ENCODE data around the gene EPHA1.

EPHA1 gene

DNA sequence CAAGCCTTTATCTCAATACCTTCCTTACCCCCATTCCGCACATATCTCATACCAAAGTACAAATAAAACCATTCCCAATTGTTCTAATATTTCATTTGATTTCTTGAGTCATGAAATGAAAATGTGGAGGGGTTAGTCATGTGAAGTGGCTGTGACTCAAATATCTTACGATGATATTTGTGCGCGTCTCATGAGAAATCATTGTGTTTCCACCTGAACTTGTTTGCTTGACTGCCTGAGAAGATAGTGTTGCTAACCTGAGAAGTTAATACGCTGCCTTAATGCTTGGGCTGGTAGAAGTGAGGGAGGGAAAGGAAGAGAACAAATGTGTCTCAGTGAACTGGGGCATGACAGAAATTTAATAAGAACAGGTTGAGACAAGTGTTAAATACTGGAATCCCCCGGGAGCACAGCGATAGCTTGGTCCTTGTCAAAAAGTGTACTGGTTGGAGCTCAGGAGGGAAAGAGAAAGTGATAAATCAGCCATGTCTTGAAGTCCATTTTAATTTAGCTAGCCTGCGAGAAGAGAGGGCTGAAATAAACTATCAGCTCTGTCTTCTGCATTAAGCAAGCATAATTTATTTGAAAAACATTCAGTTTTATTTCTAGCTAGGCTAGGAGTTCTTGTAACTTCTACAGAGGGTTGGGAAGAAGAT lies 7.2 kb upstream of the EPHA1 start:
- TF ChIP-seq, protein P1, sequence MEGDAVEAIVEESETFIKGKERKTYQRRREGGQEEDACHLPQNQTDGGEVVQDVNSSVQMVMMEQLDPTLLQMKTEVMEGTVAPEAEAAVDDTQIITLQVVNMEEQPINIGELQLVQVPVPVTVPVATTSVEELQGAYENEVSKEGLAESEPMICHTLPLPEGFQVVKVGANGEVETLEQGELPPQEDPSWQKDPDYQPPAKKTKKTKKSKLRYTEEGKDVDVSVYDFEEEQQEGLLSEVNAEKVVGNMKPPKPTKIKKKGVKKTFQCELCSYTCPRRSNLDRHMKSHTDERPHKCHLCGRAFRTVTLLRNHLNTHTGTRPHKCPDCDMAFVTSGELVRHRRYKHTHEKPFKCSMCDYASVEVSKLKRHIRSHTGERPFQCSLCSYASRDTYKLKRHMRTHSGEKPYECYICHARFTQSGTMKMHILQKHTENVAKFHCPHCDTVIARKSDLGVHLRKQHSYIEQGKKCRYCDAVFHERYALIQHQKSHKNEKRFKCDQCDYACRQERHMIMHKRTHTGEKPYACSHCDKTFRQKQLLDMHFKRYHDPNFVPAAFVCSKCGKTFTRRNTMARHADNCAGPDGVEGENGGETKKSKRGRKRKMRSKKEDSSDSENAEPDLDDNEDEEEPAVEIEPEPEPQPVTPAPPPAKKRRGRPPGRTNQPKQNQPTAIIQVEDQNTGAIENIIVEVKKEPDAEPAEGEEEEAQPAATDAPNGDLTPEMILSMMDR (IDR thresholded peaks at IDR 0.05) = no peak

DNA sequence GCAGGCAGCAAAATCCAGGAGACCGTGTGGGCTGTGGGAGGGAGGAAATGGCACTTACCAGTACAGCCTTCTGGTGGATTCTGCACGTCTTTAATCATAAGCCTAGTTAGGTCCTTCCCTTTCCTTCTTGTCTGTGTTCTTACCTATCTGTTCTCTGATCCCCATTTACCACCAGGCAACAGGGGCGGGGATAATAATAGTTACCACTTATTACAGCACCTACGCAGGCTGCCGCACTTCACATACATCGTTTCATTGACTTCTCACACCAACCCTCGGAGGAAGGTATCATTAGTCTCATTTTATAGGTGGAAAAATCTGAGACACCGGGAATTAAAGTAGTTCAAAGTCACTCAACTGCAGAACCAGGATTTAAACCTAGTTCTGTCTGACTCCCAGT lies 4.5 kb upstream of the EPHA1 start:
- TF ChIP-seq, protein P1 (IDR thresholded peaks at IDR 0.05) = no peak

DNA sequence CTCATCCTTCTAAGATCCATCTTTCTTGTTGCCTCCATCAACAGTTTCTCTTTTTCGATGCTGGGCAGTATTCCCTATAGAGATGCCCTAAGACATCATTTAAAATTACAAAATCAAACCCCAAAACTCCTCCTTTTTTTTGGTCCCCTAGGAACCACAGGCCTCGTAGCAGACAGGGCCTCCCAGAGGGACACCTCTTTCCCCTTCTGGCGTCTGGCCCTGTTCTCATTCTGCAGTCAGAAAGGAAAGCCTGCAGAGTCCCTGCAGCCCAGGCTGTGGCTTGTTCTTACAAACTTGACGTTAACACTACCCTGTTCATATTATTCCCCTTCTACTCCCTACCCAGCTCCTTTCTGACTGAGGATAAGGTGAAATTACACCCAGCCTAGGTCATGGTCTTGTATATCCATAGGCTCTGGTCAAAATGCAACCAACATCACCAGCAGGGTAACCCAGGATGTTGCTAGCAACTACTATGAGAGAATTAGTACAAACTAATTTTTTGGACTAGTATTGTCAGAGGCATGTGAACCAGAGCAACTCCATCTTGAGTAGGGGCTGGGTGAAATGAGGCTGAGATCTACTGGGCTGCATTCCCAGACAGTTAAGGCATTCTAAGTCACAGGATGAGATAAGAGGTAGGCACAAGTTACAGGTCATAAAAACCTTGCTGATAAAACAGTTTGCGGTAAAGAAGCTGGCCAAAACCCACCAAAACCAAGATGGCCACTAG lies 3.5 kb upstream of the EPHA1 start:
- TF ChIP-seq, protein P1 (IDR thresholded peaks at IDR 0.05) = no peak

DNA sequence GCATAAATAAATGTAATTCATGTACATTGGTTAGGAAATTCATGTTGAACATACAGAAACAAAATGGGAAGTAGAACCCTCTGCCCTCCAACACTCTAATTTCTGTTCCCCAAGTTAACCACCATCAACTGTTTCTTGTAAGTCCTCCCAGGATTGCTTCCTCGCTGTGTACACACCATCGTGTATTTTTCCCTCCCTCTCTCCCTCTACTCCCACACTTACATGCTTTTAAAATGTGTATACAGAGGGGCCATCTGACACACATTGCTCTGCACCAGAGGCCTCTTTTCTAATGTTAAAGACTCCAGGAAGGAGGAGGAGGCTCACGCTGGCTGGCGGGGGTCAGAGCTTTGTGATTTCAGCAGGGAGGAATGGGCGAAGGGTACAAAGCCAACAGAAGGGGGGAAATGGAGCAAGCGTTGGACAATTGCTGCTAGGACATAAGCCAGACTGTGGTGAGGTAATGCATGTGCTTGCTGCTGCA lies 1.9 kb upstream of the EPHA1 start:
- TF ChIP-seq, protein P1 (IDR thresholded peaks at IDR 0.05) = no peak

DNA sequence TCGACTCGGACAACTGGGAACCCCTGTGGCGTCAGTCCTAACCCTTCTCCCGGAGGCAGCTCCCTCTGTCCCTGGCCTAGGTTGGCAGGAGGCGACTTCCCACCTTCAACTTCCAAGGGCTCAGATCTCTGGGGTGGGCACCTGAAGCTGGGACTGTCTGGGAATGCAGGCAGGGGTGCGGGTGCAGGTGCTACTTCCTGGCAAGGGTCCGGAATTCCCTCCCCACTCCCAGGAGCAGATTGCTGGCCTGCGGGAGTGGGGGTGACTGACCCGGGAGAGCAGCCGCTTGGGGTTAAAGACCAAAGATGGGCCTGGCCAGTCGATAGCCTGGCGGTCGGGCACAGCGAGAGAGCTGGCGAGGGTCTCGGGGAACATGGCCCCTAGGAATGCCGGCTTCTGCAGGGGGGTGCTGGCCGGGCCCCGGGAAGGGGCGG lies 387 bp downstream of the EPHA1 start:
- TF ChIP-seq, protein P1 (IDR thresholded peaks at IDR 0.05) = no peak

DNA sequence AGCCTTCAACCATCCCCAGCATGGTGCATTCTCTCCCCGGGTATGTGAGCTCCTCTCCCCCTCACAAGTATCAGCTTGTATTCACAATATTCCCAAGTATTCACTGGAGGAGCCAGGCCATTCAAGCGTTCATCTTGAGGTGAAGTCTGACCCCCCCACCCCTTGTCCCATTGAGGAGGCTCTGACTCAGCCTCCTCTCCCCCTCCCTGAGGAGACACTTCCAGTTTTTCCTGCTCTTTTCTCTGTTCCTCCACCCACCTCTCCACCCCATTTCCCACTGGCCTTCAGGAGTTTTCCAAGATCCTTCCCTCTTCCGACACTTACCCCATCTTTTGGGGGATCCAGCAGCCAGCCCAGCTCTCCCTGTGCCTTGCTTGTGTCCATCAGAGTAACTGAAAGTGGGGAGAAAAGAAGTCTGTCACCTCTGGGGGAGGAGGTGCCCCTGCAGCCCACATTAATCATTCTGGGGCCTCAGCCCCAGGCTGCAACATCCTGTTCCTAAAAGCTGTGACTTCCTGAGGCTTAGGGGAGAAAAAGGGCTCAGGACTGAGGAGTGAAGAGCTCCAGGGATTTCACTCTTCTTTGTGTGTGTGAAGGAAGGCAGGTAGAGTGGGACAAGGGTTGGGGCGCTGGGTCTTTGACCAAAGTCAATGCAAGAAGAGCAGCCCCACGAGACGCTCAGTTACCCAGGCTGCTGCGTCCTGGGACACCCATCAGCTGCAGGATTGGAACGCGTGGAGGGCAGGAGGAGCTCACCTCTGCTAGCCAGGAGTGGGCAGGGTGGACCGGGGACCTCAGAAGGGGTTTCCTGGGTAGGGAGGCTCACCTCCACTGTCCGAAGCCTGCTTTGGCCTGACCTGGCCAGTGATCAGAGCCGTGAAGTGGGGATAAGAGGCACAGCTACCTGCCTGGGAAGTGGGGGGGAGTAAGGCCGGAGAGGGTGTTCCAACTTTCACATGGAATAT lies 1.1 kb downstream of the EPHA1 start:
- TF ChIP-seq, protein P1 (IDR thresholded peaks at IDR 0.05) = no peak

DNA sequence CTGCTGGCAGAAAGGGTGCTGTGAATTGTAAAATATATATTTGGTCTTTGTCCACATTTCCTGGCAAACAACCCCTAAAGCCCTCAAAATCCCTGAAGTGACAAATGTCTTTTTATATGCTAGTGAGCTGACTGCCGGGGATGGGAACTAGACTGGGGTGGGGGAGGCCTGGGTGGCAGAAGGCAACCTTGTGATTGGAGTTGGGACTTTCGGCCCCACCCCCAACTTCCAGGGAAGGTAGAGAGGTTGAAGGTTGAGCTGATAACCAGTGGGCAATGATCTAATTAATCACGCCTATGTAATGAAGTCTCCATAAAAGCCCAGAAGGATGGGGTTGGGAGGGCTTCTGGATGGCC lies 2.7 kb downstream of the EPHA1 start:
- TF ChIP-seq, protein P1 (IDR thresholded peaks at IDR 0.05) = no peak

Data from LNCAP (cell line).